NB4 (cell line): ENCODE data around the gene TMEM273.

ENCODE experiments used
- DNase-seq: peaks from one replicate; pipeline ENCODE4 v3.0.0; 2010; ENCODE audit warnings: low read depth
- H3K4me3 ChIP-seq: one replicate; pipeline ENCODE4 v1.5.1; 2011; ENCODE audit warnings: mild to moderate bottlenecking, low read depth, low read length, moderate library complexity
- CTCF ChIP-seq: IDR thresholded peaks from one replicate; pipeline ENCODE4 v1.5.1; 2012; ENCODE audit warnings: low read depth, low read length
- MAX ChIP-seq: IDR thresholded peaks from 2 replicates; pipeline ENCODE4 v1.6.1; 2011; ENCODE audit warnings: low read depth, low read length
- MYC ChIP-seq: IDR thresholded peaks from 2 replicates; pipeline ENCODE4 v1.6.1; 2011; ENCODE audit warnings: low read depth, low read length
- POLR2A ChIP-seq: IDR thresholded peaks from 2 replicates; pipeline ENCODE4 v1.6.1; 2011; ENCODE audit warnings: mild to moderate bottlenecking; ENCODE audit not compliant: insufficient read length; ENCODE audit errors: extremely low read depth

TMEM273 gene

GRCh38 chr10:49140304-49141177, 47.6 kb downstream of the TMEM273 start:
- H3K4me3 ChIP-seq, result no peak overlapping the region
- no peak for DNase-seq
- TF ChIP-seq MYC (no peak), CTCF (no peak), POLR2A (no peak), MAX (no peak)

GRCh38 chr10:49139846-49140195, 48.4 kb downstream of the TMEM273 start:
- TF ChIP-seq MAX (no peak), CTCF (no peak), POLR2A (no peak), MYC (no peak)
- H3K4me3 ChIP-seq, result no peak overlapping the region
- no peak for DNase-seq

GRCh38 chr10:49139028-49139845, 49.0 kb downstream of the TMEM273 start:
- no peak for TF ChIP-seq CTCF
- TF ChIP-seq MYC, result no peak
- TF ChIP-seq POLR2A, result no peak
- TF ChIP-seq MAX, result no peak
- no peak for DNase-seq
- H3K4me3 ChIP-seq, result no peak overlapping the region

- TF ChIP-seq POLR2A (no peak), CTCF (no peak), MYC (no peak), MAX (no peak)
- no peak for DNase-seq
- H3K4me3 ChIP-seq, result no peak overlapping the region
Measured at GRCh38 chr10:49138361-49138891, 49.8 kb downstream of the TMEM273 start.

- no peak for DNase-seq
- TF ChIP-seq MYC, result no peak
- no peak for TF ChIP-seq CTCF
- no peak for TF ChIP-seq POLR2A
- TF ChIP-seq MAX, result no peak
- no peak overlapping the region for H3K4me3 ChIP-seq
Measured at GRCh38 chr10:49136525-49136924, 51.7 kb downstream of the TMEM273 start.
